OCI-LY1 (cell line): ENCODE measurements around the gene LPCAT1.

Experiments used
- EZH2 ChIP-seq: fragments of 200-600 bp; sonication (generic), shearing (Covaris generic); IDR thresholded peaks from 2 replicates; pipeline ENCODE4 v1.8.0; 2017; ENCODE audit warnings: borderline replicate concordance, mixed run types, mild to moderate bottlenecking, antibody characterized with exemption, low read length, moderate library complexity, mixed read lengths
- TF ChIP-seq, protein P1 (sequence below): fragments of 200-600 bp; sonication (generic), shearing (Covaris generic); IDR thresholded peaks from 2 replicates; pipeline ENCODE4 v1.5.1; 2017; ENCODE audit warnings: mild to moderate bottlenecking, antibody characterized with exemption, low read length, moderate library complexity, mixed read lengths

DNA sequence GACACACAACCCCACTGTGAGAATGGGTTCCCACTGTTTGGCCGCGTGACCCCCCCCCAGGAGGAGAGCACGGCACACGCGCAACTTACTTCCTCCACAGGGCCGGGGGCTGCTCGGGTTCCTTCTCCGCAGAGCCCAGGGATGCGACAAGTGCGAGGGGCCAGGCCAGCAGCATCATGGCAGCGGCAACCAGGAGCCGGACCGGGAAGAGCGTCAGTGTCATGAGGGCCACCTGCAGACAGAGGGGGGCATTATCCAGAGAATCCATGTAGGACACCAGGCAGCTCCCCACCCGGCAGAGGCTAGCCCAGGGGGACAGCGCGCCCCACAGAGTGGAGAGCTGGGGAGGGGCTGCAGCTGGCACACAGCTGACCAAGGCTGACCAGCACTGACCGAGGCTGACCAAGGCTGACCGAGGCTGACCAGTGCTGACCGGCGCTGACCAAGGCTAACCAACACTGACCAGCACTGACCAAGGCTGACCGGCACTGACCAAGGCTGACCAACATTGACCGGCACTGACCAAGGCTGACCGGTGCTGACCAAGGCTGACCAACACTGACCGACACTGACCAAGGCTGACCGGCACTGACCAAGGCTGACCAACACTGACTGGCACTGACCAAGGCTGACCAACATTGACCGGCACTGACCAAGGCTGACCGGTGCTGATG is 22.3 kb downstream of the LPCAT1 start:
- TF ChIP-seq, protein P1, sequence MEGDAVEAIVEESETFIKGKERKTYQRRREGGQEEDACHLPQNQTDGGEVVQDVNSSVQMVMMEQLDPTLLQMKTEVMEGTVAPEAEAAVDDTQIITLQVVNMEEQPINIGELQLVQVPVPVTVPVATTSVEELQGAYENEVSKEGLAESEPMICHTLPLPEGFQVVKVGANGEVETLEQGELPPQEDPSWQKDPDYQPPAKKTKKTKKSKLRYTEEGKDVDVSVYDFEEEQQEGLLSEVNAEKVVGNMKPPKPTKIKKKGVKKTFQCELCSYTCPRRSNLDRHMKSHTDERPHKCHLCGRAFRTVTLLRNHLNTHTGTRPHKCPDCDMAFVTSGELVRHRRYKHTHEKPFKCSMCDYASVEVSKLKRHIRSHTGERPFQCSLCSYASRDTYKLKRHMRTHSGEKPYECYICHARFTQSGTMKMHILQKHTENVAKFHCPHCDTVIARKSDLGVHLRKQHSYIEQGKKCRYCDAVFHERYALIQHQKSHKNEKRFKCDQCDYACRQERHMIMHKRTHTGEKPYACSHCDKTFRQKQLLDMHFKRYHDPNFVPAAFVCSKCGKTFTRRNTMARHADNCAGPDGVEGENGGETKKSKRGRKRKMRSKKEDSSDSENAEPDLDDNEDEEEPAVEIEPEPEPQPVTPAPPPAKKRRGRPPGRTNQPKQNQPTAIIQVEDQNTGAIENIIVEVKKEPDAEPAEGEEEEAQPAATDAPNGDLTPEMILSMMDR, result no peak
- no peak for TF ChIP-seq EZH2
